Caki2 (cell line): Measurements from ENCODE around the gene IFT74. TPM values are rescaled to one million over a fixed set of nuclear protein-coding genes. Genes with fewer than 3 reads are reported as not detected.

Experiments used
- DNase-seq: peaks from one replicate; pipeline ENCODE4 v3.0.0-alpha.2; 2015; ENCODE audit warnings: low read depth
- in situ Hi-C: cut with HindIII; loops from 2 replicates; pipeline ENCODE4 v1.10.0; 2016; ENCODE audit warnings: low sequenced_read_pairs, low pct_unique_long_range_greater_than_20kb, mixed read lengths
- total RNA-seq: library from RNA; depleted of rRNA; stranded (reverse); fragments of >200 nt; shearing (Covaris generic); gene quantifications from 2 replicates; pipeline ENCODE4 v1.2.3, GENCODE V29; 2014; ENCODE audit warnings: low replicate concordance

Gene IFT74
- total RNA-seq, 1 experiment from 2014 or later = 8.2 TPM

- in situ Hi-C loops = no loop called here
- peak; percentile 37 for DNase-seq
These were observed 849 bp upstream of the IFT74 start for GRCh38 chr9:26955222-26955903.

GRCh38 chr9:26956860-26957233 is 635 bp downstream of the IFT74 start:
- in situ Hi-C loops = no loop called here
- no peak for DNase-seq

- DNase-seq = no peak
- in situ Hi-C loops = no loop called here
These were observed 15.5 kb downstream of the IFT74 start for GRCh38 chr9:26971721-26972120.

- in situ Hi-C loops = no loop called here
- DNase-seq = no peak
These were observed 17.8 kb downstream of the IFT74 start for GRCh38 chr9:26973989-26974388.

GRCh38 chr9:26974927-26975326 is 18.7 kb downstream of the IFT74 start:
- no peak for DNase-seq
- in situ Hi-C loops = no loop called here

- DNase-seq = peak; percentile 13
- in situ Hi-C loops = no loop called here
These were observed 19.8 kb downstream of the IFT74 start for GRCh38 chr9:26975728-26976707.

GRCh38 chr9:26983340-26983739 is 27.1 kb downstream of the IFT74 start:
- in situ Hi-C loops = no loop called here
- no peak for DNase-seq

- in situ Hi-C loops = no loop called here
- DNase-seq = no peak
These were observed 39.6 kb downstream of the IFT74 start for GRCh38 chr9:26995810-26996209.

GRCh38 chr9:27003426-27004077 is 47.3 kb downstream of the IFT74 start:
- DNase-seq = peak; percentile 3
- in situ Hi-C loops = no loop called here

- in situ Hi-C loops = no loop called here
- DNase-seq = no peak
These were observed 49.3 kb downstream of the IFT74 start, which contains the start of gene LRRC19 for GRCh38 chr9:27005491-27005890. LRRC19 (minus strand) TSS chr9:27005672; CDS start chr9:26999694, 5,978 bp downstream.

GRCh38 chr9:27019589-27019988 is 63.4 kb downstream of the IFT74 start:
- in situ Hi-C loops = no loop called here
- DNase-seq = no peak

- in situ Hi-C loops = no loop called here
- DNase-seq = no peak
These were observed 66.7 kb downstream of the IFT74 start for GRCh38 chr9:27022920-27023319.

- in situ Hi-C loops = no loop called here
These were observed 73.0 kb downstream of the IFT74 start for GRCh38 chr9:27029186-27029585.

GRCh38 chr9:27033815-27034403 is 77.7 kb downstream of the IFT74 start:
- no peak for DNase-seq
- in situ Hi-C loops = no loop called here

More at GRCh38 chr9:27029186-27029585, 73.0 kb downstream of the IFT74 start:
- no peak for DNase-seq

- no peak for DNase-seq
- in situ Hi-C loops = no loop called here
These were observed 81.3 kb downstream of the IFT74 start for GRCh38 chr9:27037499-27037898.

GRCh38 chr9:27041746-27042145 is 85.5 kb downstream of the IFT74 start:
- no peak for DNase-seq
- in situ Hi-C loops = no loop called here

GRCh38 chr9:27042476-27042875 is 86.3 kb downstream of the IFT74 start:
- no peak for DNase-seq
- in situ Hi-C loops = no loop called here

GRCh38 chr9:27043176-27043575 is 87.0 kb downstream of the IFT74 start:
- DNase-seq = no peak
- in situ Hi-C loops = no loop called here
